Glomerular visceral epithelial cell (primary cell): Measurements from ENCODE around the gene UHMK1.
"Not testable (repeated sequence)": the region's sequence is repeated elsewhere in the genome, so short reads cannot be mapped to it uniquely, and the experiment has no call there.

Experiments
- DNase-seq: peaks from one replicate; pipeline ENCODE4 v3.0.0-alpha.2; 2016; ENCODE audit errors: extremely low spot score

Gene UHMK1

GRCh38 chr1:162497723-162498495 is at the start of gene UHMK1:
Gene UHMK1 (plus strand): TSS chr1:162497818. CDS start chr1:162498001, 183 bp downstream.
- peak; percentile 90 for DNase-seq

GRCh38 chr1:162454361-162454760 is 43.3 kb upstream of the UHMK1 start:
- DNase-seq, result not testable (repeated sequence)

- no peak for DNase-seq
Measured at GRCh38 chr1:162456323-162456722, 41.3 kb upstream of the UHMK1 start.

GRCh38 chr1:162458236-162458635 is 39.4 kb upstream of the UHMK1 start:
- no peak for DNase-seq

GRCh38 chr1:162462425-162462824 is 35.2 kb upstream of the UHMK1 start:
- not testable (repeated sequence) for DNase-seq

GRCh38 chr1:162463021-162463420 is 34.6 kb upstream of the UHMK1 start:
- DNase-seq, result no peak

GRCh38 chr1:162466797-162467196 is 30.8 kb upstream of the UHMK1 start:
- no peak for DNase-seq

- DNase-seq, result no peak
Measured at GRCh38 chr1:162470216-162470615, 27.4 kb upstream of the UHMK1 start.

GRCh38 chr1:162471290-162471853 is 26.2 kb upstream of the UHMK1 start:
- no peak for DNase-seq

- no peak for DNase-seq
Measured at GRCh38 chr1:162475089-162475488, 22.5 kb upstream of the UHMK1 start.

- no peak for DNase-seq
Measured at GRCh38 chr1:162475539-162476185, 22.0 kb upstream of the UHMK1 start.

GRCh38 chr1:162476620-162477019 is 21.0 kb upstream of the UHMK1 start:
- no peak for DNase-seq

- DNase-seq, result no peak
Measured at GRCh38 chr1:162485236-162485635, 12.4 kb upstream of the UHMK1 start.

- DNase-seq, result no peak
Measured at GRCh38 chr1:162487241-162487640, 10.4 kb upstream of the UHMK1 start.

- DNase-seq, result no peak
Measured at GRCh38 chr1:162488219-162488618, 9.4 kb upstream of the UHMK1 start.

- not testable (repeated sequence) for DNase-seq
Measured at GRCh38 chr1:162495531-162496233, 1.9 kb upstream of the UHMK1 start.

- peak; percentile 4 for DNase-seq
Measured at GRCh38 chr1:162497104-162497722, 405 bp upstream of the UHMK1 start.

GRCh38 chr1:162498496-162498810 is 835 bp downstream of the UHMK1 start:
- DNase-seq, result no peak

GRCh38 chr1:162500805-162501204 is 3.2 kb downstream of the UHMK1 start:
- DNase-seq, result no peak

- no peak for DNase-seq
Measured at GRCh38 chr1:162502077-162502476, 4.5 kb downstream of the UHMK1 start.

- no peak for DNase-seq
Measured at GRCh38 chr1:162502928-162503327, 5.3 kb downstream of the UHMK1 start.

GRCh38 chr1:162527314-162527713 is 29.7 kb downstream of the UHMK1 start:
- DNase-seq, result no peak
